ENCODE results near the gene MACROD2.

MACROD2 gene

DNA sequence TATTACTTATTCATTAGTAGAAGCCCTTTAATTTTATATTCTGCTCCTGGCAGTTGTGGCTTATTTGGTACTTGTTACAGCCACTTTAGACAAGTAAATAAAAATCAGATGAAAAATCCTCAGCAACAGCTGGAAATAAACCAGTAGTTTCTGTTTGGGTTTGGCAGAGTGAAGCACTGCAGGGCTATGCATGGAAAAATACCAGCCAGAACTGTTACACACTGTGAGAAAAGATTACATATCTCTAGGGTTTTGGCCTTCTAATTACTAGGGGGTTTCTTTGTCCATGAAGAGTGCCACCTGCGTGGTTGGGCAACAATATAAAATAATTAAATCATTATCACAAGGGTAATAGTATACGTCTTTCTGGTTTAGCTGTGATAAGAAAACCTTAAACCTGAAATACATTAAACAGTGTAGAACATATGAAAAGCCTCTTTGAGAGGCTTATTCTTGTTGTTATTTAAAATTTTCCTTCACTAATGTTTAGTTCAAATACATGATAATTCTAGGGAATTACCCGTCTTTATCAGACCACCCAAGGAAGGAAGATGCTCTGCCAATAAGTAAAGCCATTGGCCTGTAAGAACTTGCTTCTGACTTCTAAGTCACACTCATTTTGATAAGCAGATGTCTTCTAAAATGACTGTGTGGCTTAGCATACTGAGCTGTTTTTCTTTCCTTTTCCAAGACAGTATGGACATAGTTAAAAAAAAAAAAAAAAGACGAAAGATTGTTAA lies 662.1 kb downstream of the MACROD2 start:
- no peak for DNase-seq (ENCODE audit: insufficient read length, low spot score)
- TF ChIP-seq, protein P1, sequence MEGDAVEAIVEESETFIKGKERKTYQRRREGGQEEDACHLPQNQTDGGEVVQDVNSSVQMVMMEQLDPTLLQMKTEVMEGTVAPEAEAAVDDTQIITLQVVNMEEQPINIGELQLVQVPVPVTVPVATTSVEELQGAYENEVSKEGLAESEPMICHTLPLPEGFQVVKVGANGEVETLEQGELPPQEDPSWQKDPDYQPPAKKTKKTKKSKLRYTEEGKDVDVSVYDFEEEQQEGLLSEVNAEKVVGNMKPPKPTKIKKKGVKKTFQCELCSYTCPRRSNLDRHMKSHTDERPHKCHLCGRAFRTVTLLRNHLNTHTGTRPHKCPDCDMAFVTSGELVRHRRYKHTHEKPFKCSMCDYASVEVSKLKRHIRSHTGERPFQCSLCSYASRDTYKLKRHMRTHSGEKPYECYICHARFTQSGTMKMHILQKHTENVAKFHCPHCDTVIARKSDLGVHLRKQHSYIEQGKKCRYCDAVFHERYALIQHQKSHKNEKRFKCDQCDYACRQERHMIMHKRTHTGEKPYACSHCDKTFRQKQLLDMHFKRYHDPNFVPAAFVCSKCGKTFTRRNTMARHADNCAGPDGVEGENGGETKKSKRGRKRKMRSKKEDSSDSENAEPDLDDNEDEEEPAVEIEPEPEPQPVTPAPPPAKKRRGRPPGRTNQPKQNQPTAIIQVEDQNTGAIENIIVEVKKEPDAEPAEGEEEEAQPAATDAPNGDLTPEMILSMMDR (IDR thresholded peaks at IDR 0.05; ENCODE audit: insufficient read depth, missing control alignments): no peak
- FAIRE-seq: no peak

DNA sequence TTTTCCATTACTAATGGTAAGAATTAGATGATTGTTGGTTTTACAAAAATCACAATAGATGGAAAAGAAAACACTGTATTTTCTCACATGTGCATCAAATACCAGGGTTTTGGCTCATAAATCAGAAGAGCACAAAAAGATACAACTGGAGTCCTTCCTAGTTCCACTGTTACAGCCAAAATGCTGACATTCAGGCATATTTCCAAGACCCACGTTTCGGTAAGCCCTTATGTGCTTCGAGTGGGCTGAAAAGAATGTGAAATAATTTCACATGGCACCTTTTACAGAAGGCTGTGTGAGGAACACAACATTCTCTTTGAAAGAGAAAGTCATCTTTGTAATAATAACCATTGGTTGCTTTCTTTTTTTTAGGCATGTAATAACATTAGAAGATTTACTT lies 668.8 kb downstream of the MACROD2 start:
- TF ChIP-seq, protein P1 (IDR thresholded peaks at IDR 0.05; ENCODE audit: insufficient read depth, missing control alignments): no peak
- DNase-seq (ENCODE audit: insufficient read length, low spot score) (no peak), FAIRE-seq (no peak)

DNA sequence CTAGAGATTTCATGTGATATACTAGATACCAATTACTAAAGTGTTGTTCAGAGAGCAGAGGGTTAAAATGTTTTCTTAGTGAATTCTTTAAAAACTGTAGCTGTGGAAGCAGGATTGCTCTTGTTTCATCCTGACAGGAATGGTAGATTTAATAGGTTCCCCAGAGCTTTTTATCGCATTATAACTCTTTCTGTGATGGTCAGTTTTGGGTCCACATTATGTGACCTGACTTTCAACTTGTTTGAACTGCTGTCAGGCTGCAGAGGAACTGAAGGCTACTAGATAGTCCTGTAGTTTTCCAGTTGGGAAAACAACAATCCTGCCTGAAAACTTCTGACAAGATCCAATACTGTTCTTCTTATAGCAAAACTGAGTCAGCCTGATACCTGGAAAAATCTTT lies 671.4 kb downstream of the MACROD2 start:
- no peak for DNase-seq (ENCODE audit: insufficient read length, low spot score)
- TF ChIP-seq, protein P1 (IDR thresholded peaks at IDR 0.05; ENCODE audit: insufficient read depth, missing control alignments): no peak
- FAIRE-seq: no peak

DNA sequence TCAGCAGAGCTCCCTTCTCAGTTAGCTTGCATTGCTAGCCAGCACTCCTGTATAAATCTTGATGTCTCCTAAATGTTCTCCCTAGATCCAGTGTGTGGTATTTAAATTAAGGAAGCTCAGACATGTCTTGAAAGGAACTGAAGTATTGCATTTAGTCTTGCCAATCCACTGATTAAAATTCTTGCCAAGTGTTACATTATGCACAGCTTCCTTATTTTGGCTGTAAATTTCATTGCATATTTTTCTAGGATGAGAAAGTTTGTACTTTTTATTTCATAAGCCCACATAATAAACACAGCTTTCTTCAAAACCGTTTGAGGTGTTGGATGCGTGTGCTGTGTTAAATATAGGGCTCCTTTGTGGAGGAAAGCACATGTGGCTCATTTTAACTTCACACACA lies 671.9 kb downstream of the MACROD2 start:
- FAIRE-seq: no peak

DNA sequence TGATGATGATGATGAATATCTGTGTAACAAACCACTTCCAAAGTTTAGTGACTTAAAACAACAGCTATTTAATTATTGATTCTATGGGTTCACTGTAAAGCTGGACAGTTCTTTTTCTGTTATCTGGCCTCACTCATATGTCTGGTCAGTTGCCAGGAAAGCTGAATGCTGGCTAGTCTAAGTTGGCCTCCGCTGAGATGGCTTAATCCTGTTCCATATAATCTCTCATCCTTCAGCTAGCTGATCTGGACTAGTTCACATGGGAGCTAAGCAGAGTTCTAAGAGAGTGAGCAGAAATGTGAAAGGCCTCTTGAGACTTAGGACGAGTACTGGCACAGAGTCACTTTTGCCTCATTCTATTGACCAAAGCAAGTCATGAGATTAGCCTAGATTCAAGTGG lies 676.8 kb downstream of the MACROD2 start:
- DNase-seq (ENCODE audit: insufficient read length, low spot score): no peak
- TF ChIP-seq, protein P1 (IDR thresholded peaks at IDR 0.05; ENCODE audit: insufficient read depth, missing control alignments): no peak
- no peak for FAIRE-seq

More for the DNA sequence above, 671.9 kb downstream of the MACROD2 start:
- TF ChIP-seq, protein P1 (IDR thresholded peaks at IDR 0.05; ENCODE audit: insufficient read depth, missing control alignments): no peak
- no peak for DNase-seq (ENCODE audit: insufficient read length, low spot score)

DNA sequence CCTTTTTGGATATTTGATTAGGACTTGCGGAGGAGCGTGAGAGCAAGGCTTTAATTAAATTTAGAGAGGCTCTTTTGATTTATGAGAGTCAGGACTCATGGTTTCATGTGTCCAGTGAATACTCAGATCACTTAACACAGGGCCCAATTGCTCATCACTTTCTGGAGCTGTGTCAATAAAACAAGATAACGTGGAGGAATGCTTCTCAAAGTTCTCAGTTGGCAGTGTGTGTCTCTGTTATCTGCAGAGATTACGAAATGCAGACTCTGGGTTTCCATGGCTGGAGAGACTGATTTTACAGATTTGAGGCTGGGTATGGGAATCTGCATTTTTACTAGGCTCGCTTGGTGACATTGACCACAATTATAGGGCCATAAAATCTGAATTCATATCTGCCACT lies 677.8 kb downstream of the MACROD2 start:
- FAIRE-seq (no peak), DNase-seq (ENCODE audit: insufficient read length, low spot score) (no peak)
- TF ChIP-seq, protein P1 (IDR thresholded peaks at IDR 0.05; ENCODE audit: insufficient read depth, missing control alignments): no peak

DNA sequence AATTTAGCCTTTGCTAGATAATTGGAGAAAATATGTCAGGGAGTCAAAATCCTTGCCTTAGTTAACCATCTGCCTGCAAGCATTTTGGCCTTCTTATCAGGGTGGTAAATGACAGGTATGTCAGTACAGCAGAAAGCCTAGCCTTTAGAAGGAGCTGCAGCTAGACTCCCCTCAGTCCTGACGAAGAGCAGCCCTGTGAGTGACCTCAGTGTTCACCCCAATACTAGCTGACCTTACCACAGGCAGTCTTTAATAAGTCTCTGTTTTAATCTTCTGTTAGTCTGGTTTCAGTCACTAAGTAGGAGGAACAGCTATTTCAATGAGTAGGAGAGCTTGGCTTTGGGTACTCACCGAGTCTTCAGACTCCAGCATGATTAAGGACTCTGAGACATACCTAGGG lies 682.1 kb downstream of the MACROD2 start:
- TF ChIP-seq, protein P1 (IDR thresholded peaks at IDR 0.05; ENCODE audit: insufficient read depth, missing control alignments): no peak
- FAIRE-seq: no peak
- no peak for DNase-seq (ENCODE audit: insufficient read length, low spot score)

Measured in D721Med (cell line).